NT2/D1 (cell line): ENCODE measurements around the gene MAP2K4.

Experiments
- DNase-seq: peaks from one replicate; pipeline ENCODE4 v3.0.0-alpha.2; 2011; ENCODE audit warnings: low read depth, low spot score
- H3K27me3 ChIP-seq: 2 replicates; pipeline ENCODE4 v1.6.0; 2011; ENCODE audit warnings: mild to moderate bottlenecking; ENCODE audit not compliant: insufficient read length, insufficient read depth
- H3K36me3 ChIP-seq: 2 replicates; pipeline ENCODE4 v1.6.1; 2011; ENCODE audit warnings: mild to moderate bottlenecking, low read length, mixed read lengths; ENCODE audit not compliant: insufficient read depth, insufficient read length
- H3K4me1 ChIP-seq: 2 replicates; pipeline ENCODE4 v1.5.1; 2011; ENCODE audit not compliant: insufficient read depth, insufficient read length
- H3K4me3 ChIP-seq: 2 replicates; pipeline ENCODE4 v1.5.1; 2011; ENCODE audit warnings: low read depth; ENCODE audit not compliant: insufficient read length
- H3K9ac ChIP-seq: 2 replicates; pipeline ENCODE4 v1.6.0; 2011; ENCODE audit warnings: low read depth; ENCODE audit not compliant: insufficient read length
- H3K9me3 ChIP-seq: 2 replicates; pipeline ENCODE4 v1.5.1; 2011; ENCODE audit warnings: mild to moderate bottlenecking, low read length; ENCODE audit not compliant: insufficient read depth
- SUZ12 ChIP-seq: IDR thresholded peaks from 2 replicates; pipeline ENCODE4 v1.6.1; 2011; ENCODE audit not compliant: insufficient read length, insufficient read depth; ENCODE audit errors: extremely low read depth
- YY1 ChIP-seq: IDR thresholded peaks from 2 replicates; pipeline ENCODE4 v1.6.1; 2011; ENCODE audit not compliant: insufficient read length, insufficient read depth
- ZNF274 ChIP-seq: IDR thresholded peaks from 2 replicates; pipeline ENCODE4 v1.6.1; 2011; ENCODE audit warnings: mild to moderate bottlenecking, low read depth, low read length

Gene MAP2K4

GRCh38 chr17:11990363-11990983 is 30.2 kb upstream of the MAP2K4 start:
- H3K27me3 ChIP-seq, result no peaks in the 10 kb centered on the region
- no peak for DNase-seq
- H3K9ac ChIP-seq, result no peak overlapping the region
- H3K9me3 ChIP-seq, result no peaks in the 10 kb centered on the region
- H3K4me3 ChIP-seq, result no peak overlapping the region
- H3K36me3 ChIP-seq, result peaks cover 22% of the 10 kb centered on the region
- H3K4me1 ChIP-seq, result no peaks in the 10 kb centered on the region
- TF ChIP-seq YY1 (no peak), SUZ12 (no peak), ZNF274 (no peak)

GRCh38 chr17:11991461-11991860 is 29.2 kb upstream of the MAP2K4 start:
- TF ChIP-seq SUZ12, result no peak
- TF ChIP-seq YY1, result no peak
- TF ChIP-seq ZNF274, result no peak
- Histone ChIP-seq H3K36me3 (peaks cover 22% of the 10 kb centered on the region), H3K4me3 (no peak overlapping the region), H3K4me1 (no peaks in the 10 kb centered on the region), H3K9me3 (no peaks in the 10 kb centered on the region), H3K9ac (no peak overlapping the region), H3K27me3 (no peaks in the 10 kb centered on the region)
- DNase-seq, result no peak

DNA sequence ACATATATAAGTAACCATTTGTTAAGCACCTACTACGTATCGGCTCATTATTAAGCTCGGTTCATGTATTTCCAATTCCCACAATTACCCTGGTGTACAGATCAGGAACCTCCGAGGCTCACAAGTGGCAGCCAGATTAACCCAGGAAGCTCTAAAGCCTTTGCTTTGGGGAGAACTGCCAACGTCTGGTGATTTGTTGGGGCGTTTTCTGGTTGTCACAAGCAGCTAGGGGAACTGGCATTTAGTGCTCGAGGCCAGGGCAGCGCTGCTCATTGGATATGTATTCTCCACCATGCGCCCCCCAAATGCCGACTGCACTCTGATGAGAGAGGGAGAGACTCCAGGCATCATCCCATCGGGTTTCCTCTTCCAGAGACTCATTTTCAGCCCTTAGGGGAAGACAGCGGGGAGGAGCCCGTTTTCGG is 23.9 kb upstream of the MAP2K4 start:
- H3K9me3 ChIP-seq, result no peaks in the 10 kb centered on the region
- H3K36me3 ChIP-seq, result peaks cover 9% of the 10 kb centered on the region
- TF ChIP-seq SUZ12 (no peak), YY1 (no peak), ZNF274 (no peak)
- H3K4me1 ChIP-seq, result no peaks in the 10 kb centered on the region
- peak overlapping the region; percentile 76 for H3K4me3 ChIP-seq
- no peak for DNase-seq
- no peaks in the 10 kb centered on the region for H3K27me3 ChIP-seq
- peak overlapping the region; percentile 85 for H3K9ac ChIP-seq

DNA sequence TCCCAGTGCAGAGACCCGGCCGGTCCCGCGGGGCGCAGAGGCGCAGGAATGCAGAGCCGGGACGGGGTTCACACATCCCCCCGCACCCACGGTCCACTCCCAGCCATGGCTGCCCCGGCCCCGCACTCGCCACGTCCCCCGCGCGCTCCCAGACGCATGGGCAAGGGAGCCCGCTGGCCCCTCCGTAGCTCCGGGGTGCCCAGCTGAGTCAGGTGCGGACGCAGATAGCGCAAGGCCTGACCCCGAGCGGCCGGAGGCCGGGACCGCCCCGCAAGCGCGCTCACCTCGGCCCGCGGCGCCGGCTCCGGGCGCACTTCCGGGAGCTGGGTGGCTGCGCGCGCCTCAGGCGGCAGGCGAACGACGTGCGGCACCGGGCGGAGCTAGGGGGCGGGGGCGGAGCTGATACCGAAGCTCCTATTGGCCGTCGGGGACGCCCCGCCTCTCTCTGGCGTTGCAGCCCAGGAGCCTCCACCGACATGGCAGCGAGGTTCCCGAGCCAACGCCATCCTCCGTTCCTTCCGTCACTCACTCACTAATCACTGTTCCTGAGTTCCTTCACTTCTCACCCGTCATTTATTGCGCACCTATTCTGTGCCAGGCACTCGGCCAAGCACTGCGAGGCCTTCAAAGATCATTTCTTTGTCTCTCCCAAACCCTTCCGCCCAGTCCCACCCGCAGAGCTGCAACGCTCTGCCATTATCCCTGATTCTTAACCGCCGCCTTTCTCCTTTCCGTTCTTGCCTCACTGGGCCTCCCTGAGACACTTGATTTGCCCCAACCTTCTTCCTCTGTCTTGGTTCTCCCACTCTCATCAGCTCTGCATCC is 23.3 kb upstream of the MAP2K4 start, which contains the start of gene ZNF18:
Gene ZNF18, minus strand, starts transcription at position 329 of the 825 bp plus-strand sequence. CDS start 4,646 bp downstream, outside the sequence.
- Histone ChIP-seq H3K4me3 (peak within 1 kb of the TSS; percentile 76), H3K9me3 (no peaks in the 10 kb centered on the region), H3K4me1 (no peaks in the 10 kb centered on the region), H3K27me3 (no peaks in the 10 kb centered on the region), H3K9ac (peak within 1 kb of the TSS; percentile 85), H3K36me3 (peaks cover 4% of the 10 kb centered on the region)
- DNase-seq, result peak; percentile 90
- TF ChIP-seq ZNF274, result no peak
- TF ChIP-seq YY1, result no peak
- no peak for TF ChIP-seq SUZ12

DNA sequence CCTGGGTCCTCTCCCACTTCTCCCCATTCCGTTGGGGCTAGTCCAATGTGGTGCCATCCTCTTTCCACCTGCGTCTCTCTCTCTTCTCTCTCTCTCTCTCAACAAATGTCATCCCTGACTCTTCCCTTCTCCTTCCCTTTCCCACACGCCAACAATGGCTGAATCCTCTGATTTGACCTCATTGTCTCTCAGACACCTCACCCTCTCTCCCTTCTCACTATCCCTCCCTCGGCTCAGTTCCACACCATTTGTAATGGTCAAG is 22.8 kb upstream of the MAP2K4 start:
- Histone ChIP-seq H3K4me1 (no peaks in the 10 kb centered on the region), H3K27me3 (no peaks in the 10 kb centered on the region), H3K36me3 (no peaks in the 10 kb centered on the region), H3K9ac (peak overlapping the region; percentile 83), H3K9me3 (no peaks in the 10 kb centered on the region), H3K4me3 (peak overlapping the region; percentile 76)
- DNase-seq, result no peak
- no peak for TF ChIP-seq ZNF274
- no peak for TF ChIP-seq SUZ12

DNA sequence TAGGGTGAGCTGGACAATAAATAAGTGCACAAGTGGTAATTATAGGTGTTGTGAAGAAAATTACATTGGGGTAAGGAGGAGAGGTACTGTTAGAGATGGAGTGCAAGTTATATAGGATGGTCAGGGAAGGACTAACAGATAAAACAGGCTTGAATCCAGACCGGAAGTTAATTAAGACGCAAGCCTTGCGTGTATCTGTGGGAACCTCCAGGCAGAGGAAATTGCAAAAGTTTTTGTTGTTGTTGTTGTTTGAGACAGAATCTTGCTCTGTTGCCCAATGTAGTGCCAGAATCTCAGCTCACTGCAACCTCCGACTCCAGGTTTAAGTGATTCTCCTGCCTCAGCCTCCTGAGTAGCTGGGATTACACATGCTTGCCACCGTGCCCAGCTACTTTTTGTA is 21.0 kb upstream of the MAP2K4 start:
- no peak for TF ChIP-seq YY1
- TF ChIP-seq ZNF274, result no peak
- TF ChIP-seq SUZ12, result no peak
- no peaks in the 10 kb centered on the region for H3K36me3 ChIP-seq
- DNase-seq, result no peak
- no peaks in the 10 kb centered on the region for H3K9me3 ChIP-seq
- H3K27me3 ChIP-seq, result no peaks in the 10 kb centered on the region
- H3K4me1 ChIP-seq, result no peaks in the 10 kb centered on the region
- no peak overlapping the region for H3K9ac ChIP-seq
- H3K4me3 ChIP-seq, result no peak overlapping the region

DNA sequence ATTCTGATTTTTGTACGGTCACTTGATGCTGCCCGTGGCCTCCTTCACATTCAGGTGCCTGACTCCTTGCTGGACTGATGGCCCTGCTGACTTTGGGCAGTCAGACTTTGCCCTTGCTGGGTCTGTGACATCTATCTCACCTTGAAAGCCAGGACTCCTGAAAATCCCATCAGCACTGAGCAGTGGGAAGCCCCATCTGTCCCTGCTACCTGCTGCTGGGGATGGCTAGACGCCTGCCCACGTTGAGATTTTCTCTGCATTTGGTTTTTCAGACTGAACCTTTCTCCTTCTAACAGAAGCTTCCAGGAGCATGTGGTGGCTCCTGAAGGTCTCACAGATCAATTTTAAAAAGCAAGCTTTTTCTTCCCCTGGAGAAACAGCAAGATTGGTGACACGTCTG is 13.2 kb upstream of the MAP2K4 start:
- H3K4me1 ChIP-seq, result peaks cover 3% of the 10 kb centered on the region
- DNase-seq, result no peak
- H3K9me3 ChIP-seq, result no peaks in the 10 kb centered on the region
- no peak overlapping the region for H3K9ac ChIP-seq
- H3K27me3 ChIP-seq, result no peaks in the 10 kb centered on the region
- TF ChIP-seq YY1 (no peak), ZNF274 (no peak)
- no peaks in the 10 kb centered on the region for H3K36me3 ChIP-seq
- H3K4me3 ChIP-seq, result no peak overlapping the region
